Measurements from ENCODE around the gene WEE1.

Gene WEE1

GRCh38 chr11:9573052-9573774, at the start of gene WEE1:
TSS of gene WEE1 (plus strand) at chr11:9573670. CDS start at chr11:9573934, 264 bp downstream.
- DNase-seq = peak; percentile 97

- DNase-seq = no peak
Observed at GRCh38 chr11:9524001-9524400, 49.5 kb upstream of the WEE1 start.

- no peak for DNase-seq
Observed at GRCh38 chr11:9525116-9525515, 48.4 kb upstream of the WEE1 start.

GRCh38 chr11:9527481-9528135, 45.9 kb upstream of the WEE1 start:
- no peak for DNase-seq

- no peak for DNase-seq
Observed at GRCh38 chr11:9528136-9528501, 45.4 kb upstream of the WEE1 start.

GRCh38 chr11:9528573-9529333, 44.7 kb upstream of the WEE1 start:
- no peak for DNase-seq

GRCh38 chr11:9529334-9529650, 44.2 kb upstream of the WEE1 start:
- peak; percentile 87 for DNase-seq

- peak; percentile 28 for DNase-seq
Observed at GRCh38 chr11:9530020-9530621, 43.3 kb upstream of the WEE1 start.

GRCh38 chr11:9530901-9531625, 42.4 kb upstream of the WEE1 start:
- peak; percentile 34 for DNase-seq

- no peak for DNase-seq
Observed at GRCh38 chr11:9533058-9533457, 40.4 kb upstream of the WEE1 start.

GRCh38 chr11:9533736-9534473, 39.6 kb upstream of the WEE1 start:
- DNase-seq = no peak

GRCh38 chr11:9535189-9535781, 38.2 kb upstream of the WEE1 start:
- peak; percentile 90 for DNase-seq

GRCh38 chr11:9538548-9538947, 34.9 kb upstream of the WEE1 start:
- no peak for DNase-seq

GRCh38 chr11:9549216-9549615, 24.3 kb upstream of the WEE1 start:
- DNase-seq = peak; percentile 46

- peak; percentile 70 for DNase-seq
Observed at GRCh38 chr11:9550191-9550628, 23.3 kb upstream of the WEE1 start.

GRCh38 chr11:9561279-9561982, 12.0 kb upstream of the WEE1 start:
- no peak for DNase-seq

- no peak for DNase-seq
Observed at GRCh38 chr11:9562716-9563115, 10.8 kb upstream of the WEE1 start.

GRCh38 chr11:9563196-9563730, 10.2 kb upstream of the WEE1 start:
- no peak for DNase-seq

- DNase-seq = peak; percentile 96
Observed at GRCh38 chr11:9565822-9566560, 7.5 kb upstream of the WEE1 start.

- DNase-seq = no peak
Observed at GRCh38 chr11:9566561-9567063, 6.9 kb upstream of the WEE1 start.
